ENCODE results near the gene DPP6.

DPP6 gene

GRCh38 chr7:154698726-154699291 is 646.6 kb downstream of the DPP6 start:
- DNase-seq (ENCODE audit: low read depth in 3 of 3): no peak

GRCh38 chr7:154699417-154699816 is 647.2 kb downstream of the DPP6 start:
- DNase-seq (ENCODE audit: low read depth in 3 of 3): no peak

- DNase-seq (ENCODE audit: low read depth in 3 of 3): no peak
These were observed 657.8 kb downstream of the DPP6 start for GRCh38 chr7:154709840-154710520.

- no peak for DNase-seq (ENCODE audit: low read depth in 3 of 3)
These were observed 667.8 kb downstream of the DPP6 start for GRCh38 chr7:154720016-154720415.

- DNase-seq (ENCODE audit: low read depth in 3 of 3): no peak
These were observed 668.9 kb downstream of the DPP6 start for GRCh38 chr7:154721086-154721485.

GRCh38 chr7:154726368-154726767 is 674.2 kb downstream of the DPP6 start:
- DNase-seq (ENCODE audit: low read depth in 3 of 3): no peak

- DNase-seq (ENCODE audit: low read depth in 3 of 3): no peak
These were observed 676.9 kb downstream of the DPP6 start for GRCh38 chr7:154729056-154729455.

GRCh38 chr7:154735766-154736165 is 683.6 kb downstream of the DPP6 start:
- no peak for DNase-seq (ENCODE audit: low read depth in 3 of 3)

GRCh38 chr7:154736389-154736788 is 684.2 kb downstream of the DPP6 start:
- no peak for DNase-seq (ENCODE audit: low read depth in 3 of 3)

GRCh38 chr7:154738216-154738615 is 686.0 kb downstream of the DPP6 start:
- DNase-seq (ENCODE audit: low read depth in 3 of 3): no peak

- no peak for DNase-seq (ENCODE audit: low read depth in 3 of 3)
These were observed 688.9 kb downstream of the DPP6 start for GRCh38 chr7:154741131-154741530.

GRCh38 chr7:154743206-154743605 is 691.0 kb downstream of the DPP6 start:
- DNase-seq (ENCODE audit: low read depth in 3 of 3): no peak

GRCh38 chr7:154744256-154744860 is 692.2 kb downstream of the DPP6 start:
- no peak for DNase-seq (ENCODE audit: low read depth in 3 of 3)

GRCh38 chr7:154744861-154745258 is 692.7 kb downstream of the DPP6 start:
- DNase-seq (ENCODE audit: low read depth in 3 of 3): no peak

- DNase-seq (ENCODE audit: low read depth in 3 of 3): no peak
These were observed 694.6 kb downstream of the DPP6 start for GRCh38 chr7:154746571-154747360.

GRCh38 chr7:154748089-154748786 is 696.0 kb downstream of the DPP6 start:
- DNase-seq (ENCODE audit: low read depth in 3 of 3): no peak

GRCh38 chr7:154750353-154750801 is 698.2 kb downstream of the DPP6 start:
- DNase-seq (ENCODE audit: low read depth in 3 of 3): no peak

- DNase-seq (ENCODE audit: low read depth in 3 of 3): no peak
These were observed 701.0 kb downstream of the DPP6 start for GRCh38 chr7:154753226-154753625.

GRCh38 chr7:154757756-154758155 is 705.6 kb downstream of the DPP6 start:
- no peak for DNase-seq (ENCODE audit: low read depth in 3 of 3)

GRCh38 chr7:154759989-154760388 is 707.8 kb downstream of the DPP6 start:
- no peak for DNase-seq (ENCODE audit: low read depth in 3 of 3)

GRCh38 chr7:154765118-154765517 is 712.9 kb downstream of the DPP6 start:
- DNase-seq (ENCODE audit: low read depth in 3 of 3): no peak

GRCh38 chr7:154767142-154767541 is 714.9 kb downstream of the DPP6 start:
- no peak for DNase-seq (ENCODE audit: low read depth in 3 of 3)

Measured in stimulated activated CD4-positive, alpha-beta T cell treated with anti-CD3 and anti-CD28 coated beads, TNF-alpha, amount 100 ng/mL, for 4 hours (primary cell).